ENCODE measurements around the gene GJA3. TPM values are rescaled to one million over a fixed set of nuclear protein-coding genes. Genes with fewer than 3 reads are reported as not detected.

GJA3 gene
- total and polyA plus RNA-seq, 7 donors, result 0.01 to 0.06 TPM; not detected in 5

DNA sequence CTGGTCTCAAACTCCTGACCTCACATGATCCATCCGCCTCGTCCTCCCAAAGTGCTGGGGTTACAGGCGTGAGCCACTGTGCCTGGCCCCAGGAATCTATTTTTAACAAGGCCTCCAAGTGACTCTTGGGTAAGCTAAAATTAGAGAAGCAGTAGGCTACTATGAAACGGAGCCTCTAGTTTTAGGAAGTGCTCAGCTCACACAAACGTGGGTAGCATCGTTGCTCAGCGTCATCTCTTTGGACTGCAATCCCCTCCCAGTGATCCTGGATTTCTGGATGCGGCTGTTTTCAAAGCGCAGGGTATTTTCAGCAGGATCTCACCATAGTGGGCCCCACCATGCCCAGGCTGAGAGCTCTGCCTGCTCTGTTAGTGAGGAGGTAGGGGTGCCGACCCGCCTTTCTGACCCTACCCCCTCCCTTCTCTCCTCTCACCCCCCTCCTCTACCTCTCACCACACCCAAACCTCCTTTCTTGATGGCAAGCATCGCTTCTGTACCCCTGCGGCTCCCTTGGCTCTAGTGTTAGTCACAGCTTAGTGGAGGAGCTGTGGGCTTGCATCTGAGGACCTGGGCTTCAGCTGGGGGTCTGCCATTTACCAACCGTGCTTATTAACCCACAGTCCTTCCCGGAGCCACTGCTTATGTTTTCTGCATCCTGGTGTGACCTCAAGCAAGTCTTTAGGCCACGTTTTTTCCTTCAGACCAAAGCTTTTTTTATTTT, 34.2 kb downstream of the GJA3 start:
- no peaks in the 10 kb centered on the region for H3K9me3 ChIP-seq
- H3K4me3 ChIP-seq, result no peak overlapping the region
- H3K36me3 ChIP-seq (ENCODE audit: insufficient read depth in 1 of 2, low read depth in 1 of 2), result no peaks in the 10 kb centered on the region
- intact Hi-C loops (cut with DNase I), result no loop called here
- H3K27me3 ChIP-seq (ENCODE audit: insufficient read depth in 3 of 3, low read length in 2 of 3), result peaks cover 0 to 27% (median 0%) of the 10 kb centered on the region in 3 donors
- TF ChIP-seq, protein P1, sequence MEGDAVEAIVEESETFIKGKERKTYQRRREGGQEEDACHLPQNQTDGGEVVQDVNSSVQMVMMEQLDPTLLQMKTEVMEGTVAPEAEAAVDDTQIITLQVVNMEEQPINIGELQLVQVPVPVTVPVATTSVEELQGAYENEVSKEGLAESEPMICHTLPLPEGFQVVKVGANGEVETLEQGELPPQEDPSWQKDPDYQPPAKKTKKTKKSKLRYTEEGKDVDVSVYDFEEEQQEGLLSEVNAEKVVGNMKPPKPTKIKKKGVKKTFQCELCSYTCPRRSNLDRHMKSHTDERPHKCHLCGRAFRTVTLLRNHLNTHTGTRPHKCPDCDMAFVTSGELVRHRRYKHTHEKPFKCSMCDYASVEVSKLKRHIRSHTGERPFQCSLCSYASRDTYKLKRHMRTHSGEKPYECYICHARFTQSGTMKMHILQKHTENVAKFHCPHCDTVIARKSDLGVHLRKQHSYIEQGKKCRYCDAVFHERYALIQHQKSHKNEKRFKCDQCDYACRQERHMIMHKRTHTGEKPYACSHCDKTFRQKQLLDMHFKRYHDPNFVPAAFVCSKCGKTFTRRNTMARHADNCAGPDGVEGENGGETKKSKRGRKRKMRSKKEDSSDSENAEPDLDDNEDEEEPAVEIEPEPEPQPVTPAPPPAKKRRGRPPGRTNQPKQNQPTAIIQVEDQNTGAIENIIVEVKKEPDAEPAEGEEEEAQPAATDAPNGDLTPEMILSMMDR (IDR thresholded peaks at IDR 0.05), result no peak
- 48 to 52% (median 49%) methylated on average over 16 of the region's 16 CpGs for WGBS, 3 donors
- H3K27ac ChIP-seq, result peak overlapping the region; percentile 76
- DNase-seq, result no peak
- peak; percentile 48 to 76 (median 62) for ATAC-seq
- H3K4me1 ChIP-seq, result peaks cover 17% of the 10 kb centered on the region

DNA sequence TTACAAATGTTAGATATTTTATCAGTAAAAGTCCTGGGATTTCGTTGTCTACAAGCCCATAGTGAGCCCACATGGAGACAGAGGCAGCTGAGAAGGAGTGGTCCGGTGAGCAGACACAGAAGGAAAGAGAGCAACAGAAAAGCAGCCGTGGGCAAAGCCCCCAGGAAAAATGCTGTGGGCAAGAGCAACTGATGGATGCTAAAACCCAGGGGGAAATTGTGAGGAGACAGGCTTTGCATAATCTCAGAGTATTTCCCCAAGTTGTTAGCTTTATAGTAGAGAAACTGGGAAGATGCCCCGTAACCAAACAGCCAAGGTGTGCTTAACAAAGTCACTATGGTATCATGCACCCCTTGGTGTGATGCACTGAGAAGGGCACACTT, 35.1 kb downstream of the GJA3 start:
- peaks cover 17% of the 10 kb centered on the region for H3K4me1 ChIP-seq
- no peak for ATAC-seq
- H3K4me3 ChIP-seq, result no peak overlapping the region
- intact Hi-C loops (cut with DNase I), result no loop called here
- WGBS, 3 donors, result 74 to 80% (median 79%) methylated on average over 4 of the region's 4 CpGs
- peak overlapping the region; percentile 76 for H3K27ac ChIP-seq
- no peaks in the 10 kb centered on the region for H3K9me3 ChIP-seq
- TF ChIP-seq, protein P1 (IDR thresholded peaks at IDR 0.05), result no peak
- no peak for DNase-seq
- H3K27me3 ChIP-seq (ENCODE audit: insufficient read depth in 3 of 3, low read length in 2 of 3), result peaks cover 0 to 25% (median 0%) of the 10 kb centered on the region in 3 donors
- no peaks in the 10 kb centered on the region for H3K36me3 ChIP-seq (ENCODE audit: insufficient read depth in 1 of 2, low read depth in 1 of 2)

DNA sequence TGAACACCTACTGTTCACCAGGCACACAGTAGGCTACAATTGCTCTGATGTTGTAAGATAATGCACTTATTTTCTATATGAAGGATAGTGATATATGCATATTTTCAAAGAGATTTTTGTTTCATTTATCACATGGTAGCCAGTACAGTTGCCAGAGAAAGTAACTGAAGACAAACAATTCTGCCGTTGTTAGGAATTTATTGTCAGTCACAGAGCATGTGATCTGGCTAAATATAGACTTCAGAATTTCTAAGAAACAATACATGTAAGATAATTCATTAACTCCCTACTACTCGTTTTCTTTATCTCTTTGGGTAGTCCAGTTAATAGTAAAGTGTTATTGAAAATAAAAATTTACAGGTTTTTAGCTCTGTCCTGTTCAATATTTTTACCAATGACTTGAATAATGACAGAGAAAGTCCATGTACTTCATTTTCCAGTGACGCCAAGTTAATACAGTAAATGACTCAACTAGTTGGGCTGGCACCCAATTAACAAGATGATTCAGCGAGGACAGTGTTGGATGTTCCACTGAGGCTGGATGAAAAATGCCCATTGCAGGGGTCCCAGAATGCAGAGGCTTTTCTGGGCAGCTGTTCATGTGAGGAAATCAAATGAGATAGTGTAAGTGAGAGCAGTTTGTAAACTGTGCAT, 35.6 kb downstream of the GJA3 start:
- Histone ChIP-seq H3K27ac (no peak overlapping the region), H3K4me3 (no peak overlapping the region)

DNA sequence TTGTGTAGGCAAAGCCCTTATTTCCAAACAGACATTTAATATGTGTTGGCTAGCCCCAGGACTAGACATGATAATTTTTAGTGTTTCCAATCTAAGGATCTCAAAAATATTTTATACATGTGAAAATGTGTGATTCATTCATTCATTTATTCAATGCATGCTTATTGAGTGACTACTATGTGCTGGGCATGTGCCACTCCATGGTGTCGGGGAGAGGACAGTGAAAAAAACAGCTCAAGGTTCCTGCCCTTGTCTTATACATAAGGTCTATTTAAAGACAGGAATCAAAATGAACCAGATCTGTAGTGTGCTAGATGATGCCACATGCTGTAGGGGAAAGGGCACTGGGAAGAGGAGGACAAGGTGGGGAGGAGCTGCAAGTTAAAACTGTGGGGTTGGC, 36.5 kb downstream of the GJA3 start:
- no peak overlapping the region for H3K27ac ChIP-seq
- 67 to 76% (median 69%) methylated on average over 1 of the region's 1 CpG for WGBS, 3 donors

More for the DNA sequence above, 35.6 kb downstream of the GJA3 start:
- Histone ChIP-seq H3K27me3 (ENCODE audit: insufficient read depth in 3 of 3, low read length in 2 of 3) (peaks cover 0 to 20% (median 0%) of the 10 kb centered on the region in 3 donors), H3K36me3 (ENCODE audit: insufficient read depth in 1 of 2, low read depth in 1 of 2) (no peaks in the 10 kb centered on the region), H3K4me1 (peaks cover 17% of the 10 kb centered on the region), H3K9me3 (no peaks in the 10 kb centered on the region)
- TF ChIP-seq, protein P1 (IDR thresholded peaks at IDR 0.05), result no peak
- ATAC-seq, result no peak
- DNase-seq, result no peak
- WGBS, 3 donors, result 18 to 29% (median 21%) methylated on average over 4 of the region's 4 CpGs
- intact Hi-C loops (cut with DNase I), result no loop called here

More for the DNA sequence above, 36.5 kb downstream of the GJA3 start:
- TF ChIP-seq, protein P1 (IDR thresholded peaks at IDR 0.05), result no peak
- peaks cover 17% of the 10 kb centered on the region for H3K4me1 ChIP-seq
- intact Hi-C loops (cut with DNase I), result no loop called here
- no peaks in the 10 kb centered on the region for H3K36me3 ChIP-seq (ENCODE audit: insufficient read depth in 1 of 2, low read depth in 1 of 2)
- DNase-seq, result no peak
- no peak overlapping the region for H3K4me3 ChIP-seq
- no peak for ATAC-seq
- H3K27me3 ChIP-seq (ENCODE audit: insufficient read depth in 3 of 3, low read length in 2 of 3), result peaks cover 0 to 10% (median 0%) of the 10 kb centered on the region in 3 donors
- H3K9me3 ChIP-seq, result no peaks in the 10 kb centered on the region

Data from psoas muscle (tissue), 8 donors.